ENCODE results near the gene TTLL4. TPM values are rescaled to one million over a fixed set of nuclear protein-coding genes. Genes with fewer than 3 reads are reported as not detected.
"Not testable (repeated sequence)": the region's sequence is repeated elsewhere in the genome, so short reads cannot be mapped to it uniquely, and the experiment has no call there.

TTLL4 gene
- total and polyA plus RNA-seq, 2 donors = 8.8 to 9.4 TPM

DNA sequence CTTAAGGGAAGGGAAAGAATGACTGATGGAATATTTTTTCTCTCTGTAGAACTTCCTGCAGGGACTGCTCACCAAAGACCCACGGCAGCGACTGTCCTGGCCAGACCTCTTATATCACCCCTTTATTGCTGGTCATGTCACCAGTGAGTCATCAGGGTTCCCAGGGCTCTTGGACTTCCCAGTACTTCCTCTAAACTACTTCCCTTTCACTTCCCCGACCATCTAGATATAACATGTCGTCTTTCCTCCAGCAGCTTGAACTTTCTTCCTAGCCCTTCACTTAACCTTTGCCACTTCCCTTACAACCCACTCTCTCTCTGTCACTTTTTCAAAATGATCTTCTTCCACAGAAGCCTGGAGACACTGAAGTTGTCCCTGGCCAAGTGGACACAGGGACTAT lies 31.5 kb upstream of the TTLL4 start:
- H3K4me1 ChIP-seq (ENCODE audit: control insufficient read depth in 2 of 2, insufficient read depth in 2 of 2, low read length in 2 of 2) = no peaks in the 10 kb centered on the region
- H3K9me3 ChIP-seq (ENCODE audit: control insufficient read depth in 2 of 2, insufficient read depth in 1 of 2, low read length in 1 of 2) = no peaks in the 10 kb centered on the region
- peaks cover 3 to 5% of the 10 kb centered on the region in 2 donors for H3K36me3 ChIP-seq (ENCODE audit: control insufficient read depth in 2 of 2, insufficient read depth in 2 of 2, low read length in 1 of 2)
- no peak overlapping the region for H3K4me3 ChIP-seq (ENCODE audit: low read length in 2 of 2)
- WGBS = 83% methylated on average over 4 of the region's 4 CpGs
- no peak overlapping the region for H3K27ac ChIP-seq (ENCODE audit: low read depth in 1 of 2, low read length in 1 of 2)
- no peaks in the 10 kb centered on the region for H3K27me3 ChIP-seq (ENCODE audit: control insufficient read depth in 2 of 2, insufficient read depth in 1 of 2, low read length in 1 of 2)
- no peak for DNase-seq (ENCODE audit: low read depth in 6 of 9, low spot score in 9 of 9)

DNA sequence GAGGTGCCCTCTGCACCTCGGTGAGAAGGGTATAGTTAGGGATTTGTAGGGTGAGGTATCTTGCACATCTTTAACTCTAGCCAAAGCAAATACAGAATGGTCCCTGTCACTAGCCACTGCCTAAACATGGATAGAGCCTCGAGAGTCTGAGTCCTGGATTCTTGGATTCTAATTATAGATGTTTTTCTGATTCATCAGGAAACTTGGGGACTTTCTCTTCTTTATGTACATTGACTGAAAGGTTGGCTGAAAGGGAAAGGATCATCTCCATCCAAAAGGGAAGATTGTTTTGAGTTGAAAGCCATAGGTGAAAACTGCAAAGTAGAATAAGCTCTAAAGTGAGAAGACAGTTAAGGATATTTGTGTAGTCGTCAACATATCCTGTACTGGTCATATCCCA lies 30.6 kb upstream of the TTLL4 start:
- Histone ChIP-seq H3K4me3 (ENCODE audit: low read length in 2 of 2) (no peak overlapping the region), H3K36me3 (ENCODE audit: control insufficient read depth in 2 of 2, insufficient read depth in 2 of 2, low read length in 1 of 2) (peaks cover 3 to 5% of the 10 kb centered on the region in 2 donors), H3K4me1 (ENCODE audit: control insufficient read depth in 2 of 2, insufficient read depth in 2 of 2, low read length in 2 of 2) (no peaks in the 10 kb centered on the region), H3K27ac (ENCODE audit: low read depth in 1 of 2, low read length in 1 of 2) (no peak overlapping the region), H3K27me3 (ENCODE audit: control insufficient read depth in 2 of 2, insufficient read depth in 1 of 2, low read length in 1 of 2) (no peaks in the 10 kb centered on the region), H3K9me3 (ENCODE audit: control insufficient read depth in 2 of 2, insufficient read depth in 1 of 2, low read length in 1 of 2) (no peaks in the 10 kb centered on the region)
- 96% methylated on average over 3 of the region's 3 CpGs for WGBS
- no peak for DNase-seq (ENCODE audit: low read depth in 6 of 9, low spot score in 9 of 9)

DNA sequence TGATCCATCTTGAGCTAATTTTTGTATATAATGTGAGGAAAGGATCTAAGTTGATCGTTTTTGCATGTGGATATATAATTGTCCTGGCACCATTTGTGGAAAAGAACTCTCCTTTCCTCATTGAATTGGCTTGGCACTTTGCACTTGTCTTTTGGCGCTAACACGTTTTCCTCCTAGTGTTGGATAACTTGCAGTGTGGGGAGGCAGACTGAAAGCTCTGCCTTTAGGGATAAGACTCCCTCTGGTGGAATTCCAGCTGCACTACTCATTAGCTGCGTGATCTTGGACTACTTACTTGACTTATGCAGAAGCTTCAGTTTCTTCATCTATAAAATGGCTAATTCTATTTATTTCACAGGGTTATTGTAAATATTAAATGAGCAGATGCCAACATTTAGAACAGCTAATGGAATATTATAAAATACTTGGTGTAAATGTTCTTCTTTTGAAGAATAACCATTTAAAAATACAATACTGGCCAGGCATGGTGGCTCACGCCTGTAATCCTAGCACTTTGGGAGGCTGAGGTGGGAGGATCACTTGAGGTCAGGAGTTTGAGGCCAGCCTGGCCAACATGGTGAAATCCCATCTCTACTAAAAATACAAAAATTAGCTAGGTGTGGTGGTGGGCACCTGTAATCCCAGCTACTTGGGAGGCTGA lies 23.1 kb upstream of the TTLL4 start:
- 38% methylated on average over 5 of the region's 5 CpGs for WGBS
- H3K4me3 ChIP-seq (ENCODE audit: low read length in 2 of 2); H3K27me3 ChIP-seq (ENCODE audit: control insufficient read depth in 2 of 2, insufficient read depth in 1 of 2, low read length in 1 of 2); H3K4me1 ChIP-seq (ENCODE audit: control insufficient read depth in 2 of 2, insufficient read depth in 2 of 2, low read length in 2 of 2); H3K36me3 ChIP-seq (ENCODE audit: control insufficient read depth in 2 of 2, insufficient read depth in 2 of 2, low read length in 1 of 2); H3K27ac ChIP-seq (ENCODE audit: low read depth in 1 of 2, low read length in 1 of 2); H3K9me3 ChIP-seq (ENCODE audit: control insufficient read depth in 2 of 2, insufficient read depth in 1 of 2, low read length in 1 of 2): not testable (repeated sequence)
- DNase-seq (ENCODE audit: low read depth in 6 of 9, low spot score in 9 of 9) = peak in 6 of 9 donors; percentile 22 to 68 (median 27)

DNA sequence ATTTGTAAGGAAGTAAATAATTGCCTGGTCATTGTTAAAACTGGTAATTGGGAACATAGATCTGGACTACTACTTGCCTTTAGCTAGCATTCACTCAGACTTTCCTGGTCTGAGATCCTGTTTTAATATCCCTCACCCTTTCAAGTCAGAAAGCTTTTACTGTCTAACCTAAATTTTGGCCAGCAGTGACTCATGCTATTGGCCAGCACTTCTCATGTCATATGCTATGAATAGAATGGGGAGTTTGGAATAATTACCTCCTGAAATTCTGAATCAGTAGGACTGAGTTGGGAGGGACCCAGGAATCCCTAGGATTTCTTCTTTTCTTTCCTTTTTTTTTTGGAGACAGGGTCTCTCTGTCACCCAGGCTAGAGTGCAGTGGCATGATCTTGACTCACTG lies 19.4 kb upstream of the TTLL4 start:
- no peak overlapping the region for H3K4me3 ChIP-seq (ENCODE audit: low read length in 2 of 2)
- DNase-seq (ENCODE audit: low read depth in 6 of 9, low spot score in 9 of 9) = no peak
- no peaks in the 10 kb centered on the region for H3K27me3 ChIP-seq (ENCODE audit: control insufficient read depth in 2 of 2, insufficient read depth in 1 of 2, low read length in 1 of 2)
- H3K27ac ChIP-seq (ENCODE audit: low read depth in 1 of 2, low read length in 1 of 2) = no peak overlapping the region
- peaks cover 0 to 4% of the 10 kb centered on the region in 2 donors for H3K36me3 ChIP-seq (ENCODE audit: control insufficient read depth in 2 of 2, insufficient read depth in 2 of 2, low read length in 1 of 2)
- no peaks in the 10 kb centered on the region for H3K4me1 ChIP-seq (ENCODE audit: control insufficient read depth in 2 of 2, insufficient read depth in 2 of 2, low read length in 2 of 2)
- H3K9me3 ChIP-seq (ENCODE audit: control insufficient read depth in 2 of 2, insufficient read depth in 1 of 2, low read length in 1 of 2) = no peaks in the 10 kb centered on the region

DNA sequence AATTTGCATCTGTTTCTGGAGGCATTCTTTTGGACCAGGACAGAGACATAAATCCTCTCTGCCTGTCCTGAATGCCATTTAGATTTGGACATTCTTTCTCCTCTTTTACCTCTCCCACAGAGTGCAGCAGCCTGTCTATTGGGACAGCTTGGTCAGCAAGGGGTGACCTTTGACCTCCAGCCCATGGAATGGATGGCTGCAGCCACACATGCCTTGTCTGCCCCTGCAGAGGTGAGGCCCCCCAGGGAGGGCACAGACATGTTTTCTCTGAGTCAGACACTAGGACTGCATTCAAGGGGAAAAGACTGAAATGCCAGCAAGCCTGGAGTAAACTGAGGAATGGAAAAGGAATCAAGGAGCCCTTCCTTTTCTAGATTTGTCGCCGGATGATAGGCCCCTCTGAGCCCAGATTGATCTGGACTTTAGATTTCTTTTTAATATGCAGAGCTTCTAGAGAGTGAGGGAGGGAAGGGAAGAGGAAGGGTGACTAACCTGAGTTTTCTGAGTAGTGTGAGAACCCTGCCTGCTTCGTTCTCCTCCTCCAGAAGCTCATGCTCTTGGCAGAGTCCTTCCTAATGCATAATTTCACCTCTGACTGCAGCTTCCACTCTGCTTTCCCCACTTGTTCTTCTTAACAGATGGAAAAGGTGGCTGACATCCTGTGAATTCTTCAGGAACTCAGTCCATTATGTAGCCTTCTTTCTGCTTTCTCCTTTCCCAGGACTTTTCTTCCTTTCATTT lies 16.1 kb upstream of the TTLL4 start:
- DNase-seq (ENCODE audit: low read depth in 6 of 9, low spot score in 9 of 9) = no peak
- no peaks in the 10 kb centered on the region for H3K9me3 ChIP-seq (ENCODE audit: control insufficient read depth in 2 of 2, insufficient read depth in 1 of 2, low read length in 1 of 2)
- H3K4me1 ChIP-seq (ENCODE audit: control insufficient read depth in 2 of 2, insufficient read depth in 2 of 2, low read length in 2 of 2) = no peaks in the 10 kb centered on the region
- peaks cover 0 to 7% of the 10 kb centered on the region in 2 donors for H3K36me3 ChIP-seq (ENCODE audit: control insufficient read depth in 2 of 2, insufficient read depth in 2 of 2, low read length in 1 of 2)
- WGBS = 98% methylated on average over 3 of the region's 3 CpGs
- no peak overlapping the region for H3K27ac ChIP-seq (ENCODE audit: low read depth in 1 of 2, low read length in 1 of 2)
- no peaks in the 10 kb centered on the region for H3K27me3 ChIP-seq (ENCODE audit: control insufficient read depth in 2 of 2, insufficient read depth in 1 of 2, low read length in 1 of 2)
- H3K4me3 ChIP-seq (ENCODE audit: low read length in 2 of 2) = no peak overlapping the region

DNA sequence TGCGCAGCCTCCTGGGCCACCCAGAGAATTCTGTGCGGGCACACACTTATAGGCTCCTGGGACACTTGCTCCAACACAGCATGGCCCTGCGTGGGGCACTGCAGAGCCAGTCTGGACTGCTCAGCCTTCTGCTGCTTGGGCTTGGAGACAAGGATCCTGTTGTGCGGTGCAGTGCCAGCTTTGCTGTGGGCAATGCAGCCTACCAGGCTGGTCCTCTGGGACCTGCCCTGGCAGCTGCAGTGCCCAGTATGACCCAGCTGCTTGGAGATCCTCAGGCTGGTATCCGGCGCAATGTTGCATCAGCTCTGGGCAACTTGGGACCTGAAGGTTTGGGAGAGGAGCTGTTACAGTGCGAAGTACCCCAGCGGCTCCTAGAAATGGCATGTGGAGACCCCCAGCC lies 11.8 kb upstream of the TTLL4 start:
- no peaks in the 10 kb centered on the region for H3K9me3 ChIP-seq (ENCODE audit: control insufficient read depth in 2 of 2, insufficient read depth in 1 of 2, low read length in 1 of 2)
- H3K27me3 ChIP-seq (ENCODE audit: control insufficient read depth in 2 of 2, insufficient read depth in 1 of 2, low read length in 1 of 2) = no peaks in the 10 kb centered on the region
- H3K4me3 ChIP-seq (ENCODE audit: low read length in 2 of 2) = no peak overlapping the region
- no peaks in the 10 kb centered on the region for H3K4me1 ChIP-seq (ENCODE audit: control insufficient read depth in 2 of 2, insufficient read depth in 2 of 2, low read length in 2 of 2)
- H3K27ac ChIP-seq (ENCODE audit: low read depth in 1 of 2, low read length in 1 of 2) = no peak overlapping the region
- 97% methylated on average over 8 of the region's 8 CpGs for WGBS
- H3K36me3 ChIP-seq (ENCODE audit: control insufficient read depth in 2 of 2, insufficient read depth in 2 of 2, low read length in 1 of 2) = peaks cover 0 to 6% of the 10 kb centered on the region in 2 donors
- DNase-seq (ENCODE audit: low read depth in 6 of 9, low spot score in 9 of 9) = no peak

DNA sequence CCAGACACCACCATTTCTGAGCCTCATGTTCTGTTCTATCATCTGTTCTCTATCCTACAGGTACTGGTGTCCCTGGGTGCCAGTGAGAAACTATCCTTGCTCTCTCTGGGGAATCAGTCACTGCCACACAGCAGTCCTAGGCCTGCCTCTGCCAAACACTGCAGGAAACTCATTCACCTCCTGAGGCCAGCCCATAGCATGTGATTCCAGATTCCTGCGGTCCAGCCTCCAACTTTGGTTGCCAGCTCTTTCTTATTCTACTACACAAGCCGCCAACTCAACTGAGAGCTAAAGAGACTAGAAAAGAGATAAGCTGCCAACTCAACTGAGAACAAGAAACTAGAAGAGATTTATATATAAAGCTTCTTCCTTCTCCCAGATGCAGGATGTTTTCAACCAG lies 8.8 kb upstream of the TTLL4 start:
- no peaks in the 10 kb centered on the region for H3K27me3 ChIP-seq (ENCODE audit: control insufficient read depth in 2 of 2, insufficient read depth in 1 of 2, low read length in 1 of 2)
- H3K36me3 ChIP-seq (ENCODE audit: control insufficient read depth in 2 of 2, insufficient read depth in 2 of 2, low read length in 1 of 2) = peaks cover 0 to 6% of the 10 kb centered on the region in 2 donors
- no peak overlapping the region for H3K27ac ChIP-seq (ENCODE audit: low read depth in 1 of 2, low read length in 1 of 2)
- no peaks in the 10 kb centered on the region for H3K4me1 ChIP-seq (ENCODE audit: control insufficient read depth in 2 of 2, insufficient read depth in 2 of 2, low read length in 2 of 2)
- no peak overlapping the region for H3K4me3 ChIP-seq (ENCODE audit: low read length in 2 of 2)
- 97% methylated on average over 2 of the region's 2 CpGs for WGBS
- H3K9me3 ChIP-seq (ENCODE audit: control insufficient read depth in 2 of 2, insufficient read depth in 1 of 2, low read length in 1 of 2) = no peaks in the 10 kb centered on the region
- DNase-seq (ENCODE audit: low read depth in 6 of 9, low spot score in 9 of 9) = no peak

DNA sequence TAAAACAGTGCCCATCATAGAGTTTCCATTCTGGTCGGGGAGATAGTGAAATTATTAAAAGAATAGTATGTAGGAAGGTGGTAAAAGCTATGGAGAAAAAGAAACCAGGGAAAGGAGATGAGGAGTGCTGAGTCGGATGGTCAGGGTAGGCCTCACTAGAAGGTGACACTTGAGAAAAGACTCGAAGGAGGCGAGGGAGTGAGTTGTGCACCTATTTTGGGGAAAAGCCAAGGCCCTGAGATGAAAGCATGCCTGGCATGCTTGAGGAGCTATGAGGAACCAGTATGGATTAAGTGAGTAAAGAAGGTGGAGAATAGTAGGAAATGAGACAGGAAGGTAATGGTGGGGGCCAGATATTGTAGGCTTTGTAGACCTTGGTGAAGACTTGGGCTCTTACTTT lies 7.3 kb upstream of the TTLL4 start:
- no peaks in the 10 kb centered on the region for H3K27me3 ChIP-seq (ENCODE audit: control insufficient read depth in 2 of 2, insufficient read depth in 1 of 2, low read length in 1 of 2)
- H3K4me1 ChIP-seq (ENCODE audit: control insufficient read depth in 2 of 2, insufficient read depth in 2 of 2, low read length in 2 of 2) = no peaks in the 10 kb centered on the region
- no peaks in the 10 kb centered on the region for H3K9me3 ChIP-seq (ENCODE audit: control insufficient read depth in 2 of 2, insufficient read depth in 1 of 2, low read length in 1 of 2)
- no peak for DNase-seq (ENCODE audit: low read depth in 6 of 9, low spot score in 9 of 9)
- 95% methylated on average over 4 of the region's 4 CpGs for WGBS
- H3K4me3 ChIP-seq (ENCODE audit: low read length in 2 of 2) = no peak overlapping the region
- H3K36me3 ChIP-seq (ENCODE audit: control insufficient read depth in 2 of 2, insufficient read depth in 2 of 2, low read length in 1 of 2) = peaks cover 0 to 6% of the 10 kb centered on the region in 2 donors
- H3K27ac ChIP-seq (ENCODE audit: low read depth in 1 of 2, low read length in 1 of 2) = no peak overlapping the region

DNA sequence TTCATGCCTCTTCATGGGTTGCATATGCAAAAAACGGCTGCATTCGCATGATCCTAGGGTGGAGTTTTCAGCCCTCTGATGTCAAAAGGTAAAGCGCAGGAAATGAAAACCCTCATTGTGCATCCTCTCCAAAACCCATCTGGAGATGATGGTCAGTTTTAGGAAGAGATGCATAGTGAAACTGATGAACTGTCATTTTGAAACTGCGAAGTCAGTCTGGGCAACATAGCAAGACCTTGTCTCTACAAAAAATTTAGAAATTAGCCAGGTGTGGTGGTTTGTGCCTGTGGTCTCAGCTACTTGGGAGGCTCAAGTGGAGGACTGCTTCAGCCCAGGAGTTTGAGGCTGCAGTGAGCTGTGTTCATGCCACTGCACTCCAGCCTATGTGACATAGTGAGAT lies 2.5 kb upstream of the TTLL4 start:
- Histone ChIP-seq H3K4me1 (ENCODE audit: control insufficient read depth in 2 of 2, insufficient read depth in 2 of 2, low read length in 2 of 2) (peaks cover 3 to 4% of the 10 kb centered on the region in 2 donors), H3K36me3 (ENCODE audit: control insufficient read depth in 2 of 2, insufficient read depth in 2 of 2, low read length in 1 of 2) (no peaks in the 10 kb centered on the region), H3K27me3 (ENCODE audit: control insufficient read depth in 2 of 2, insufficient read depth in 1 of 2, low read length in 1 of 2) (no peaks in the 10 kb centered on the region), H3K4me3 (ENCODE audit: low read length in 2 of 2) (no peak overlapping the region), H3K27ac (ENCODE audit: low read depth in 1 of 2, low read length in 1 of 2) (no peak overlapping the region), H3K9me3 (ENCODE audit: control insufficient read depth in 2 of 2, insufficient read depth in 1 of 2, low read length in 1 of 2) (no peaks in the 10 kb centered on the region)
- DNase-seq (ENCODE audit: low read depth in 6 of 9, low spot score in 9 of 9) = no peak
- WGBS = 97% methylated on average over 4 of the region's 4 CpGs

Measured in thymus (tissue), 11 donors.